Kidney glomerular epithelial cell (primary cell): ENCODE data around the gene PPFIBP2.
"Not testable (repeated sequence)": the region's sequence is repeated elsewhere in the genome, so short reads cannot be mapped to it uniquely, and the experiment has no call there.

Experiments used
- DNase-seq: peaks from one replicate; lab custom pipeline; 2025; lab: John Stamatoyannopoulos, UW

Gene PPFIBP2

DNA sequence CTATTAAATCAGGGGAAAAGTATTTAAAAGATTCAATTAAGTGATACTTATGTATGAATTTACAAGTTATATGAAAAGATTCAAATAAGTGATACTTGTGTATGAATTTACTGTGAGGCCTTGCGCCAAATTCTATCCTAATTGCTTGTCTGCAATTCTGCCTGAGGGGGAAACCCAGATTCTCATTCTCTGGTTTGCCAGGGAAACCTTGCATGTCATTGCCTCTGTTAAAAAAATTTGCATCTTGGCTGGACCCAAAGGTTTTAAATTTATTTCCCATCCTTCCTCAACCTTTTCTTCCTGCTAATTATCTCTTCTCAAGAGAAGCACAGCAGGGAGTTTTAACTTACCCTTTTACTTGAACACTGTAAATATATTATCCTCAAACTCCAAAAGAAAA, 14.7 kb upstream of the PPFIBP2 start:
- no peak for DNase-seq

DNA sequence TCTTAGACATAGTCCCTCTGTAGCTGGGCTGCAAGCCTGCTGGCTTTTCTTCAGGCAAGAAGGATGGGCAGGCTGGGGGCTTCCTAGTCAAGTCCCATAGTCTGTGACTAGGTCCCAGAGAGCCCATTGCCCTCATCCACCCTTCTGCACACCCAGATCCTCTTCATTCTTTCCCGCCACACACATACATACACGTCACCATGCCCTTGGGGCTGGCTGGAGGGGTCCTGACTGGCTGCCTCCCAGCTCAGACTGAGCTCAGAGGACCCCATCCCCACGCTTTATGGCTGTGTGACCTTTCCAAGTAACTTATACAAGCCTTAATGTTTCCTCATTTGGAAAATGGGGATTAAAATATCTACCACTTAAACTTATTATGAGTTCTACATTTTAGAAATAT, 13.5 kb upstream of the PPFIBP2 start:
- DNase-seq, result no peak

DNA sequence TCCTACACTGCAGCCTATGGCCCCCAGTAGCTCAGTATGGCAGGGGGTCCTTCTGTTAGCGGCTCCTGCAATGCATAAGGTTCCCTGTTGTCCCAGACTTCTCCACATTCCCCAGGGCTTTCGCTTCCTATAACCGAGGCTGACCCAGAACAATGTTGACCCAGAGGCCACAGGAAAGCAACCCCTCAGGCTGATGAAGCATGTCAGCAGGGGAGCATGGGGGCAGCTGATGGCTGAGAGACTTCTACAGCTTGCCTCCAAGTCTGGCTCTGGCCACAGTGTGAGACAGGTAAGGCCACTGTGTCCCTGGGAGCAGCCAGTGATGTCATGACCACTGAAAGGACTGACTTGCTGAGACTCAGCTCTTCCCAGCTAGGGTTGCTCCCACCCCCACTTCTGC, 12.5 kb upstream of the PPFIBP2 start:
- DNase-seq, result no peak

DNA sequence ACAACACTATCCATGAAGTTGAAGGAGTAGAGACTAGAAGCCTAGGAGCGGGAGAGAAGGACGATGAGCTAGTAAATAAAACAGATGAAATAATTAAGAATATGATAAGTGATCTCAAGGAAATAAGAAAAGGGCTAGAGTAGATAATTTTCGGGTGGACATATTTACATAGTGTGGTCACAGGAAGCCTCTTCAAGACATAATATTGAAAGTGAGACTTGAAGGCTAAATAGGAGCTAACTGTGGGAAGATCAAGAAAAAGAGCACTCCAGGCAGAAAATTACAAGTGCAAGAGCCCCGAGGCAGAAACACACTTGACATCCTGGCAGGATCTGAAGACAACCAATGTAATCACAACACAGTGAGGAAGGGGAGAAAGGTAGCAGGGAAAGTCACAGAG, 11.9 kb upstream of the PPFIBP2 start:
- DNase-seq, result no peak

DNA sequence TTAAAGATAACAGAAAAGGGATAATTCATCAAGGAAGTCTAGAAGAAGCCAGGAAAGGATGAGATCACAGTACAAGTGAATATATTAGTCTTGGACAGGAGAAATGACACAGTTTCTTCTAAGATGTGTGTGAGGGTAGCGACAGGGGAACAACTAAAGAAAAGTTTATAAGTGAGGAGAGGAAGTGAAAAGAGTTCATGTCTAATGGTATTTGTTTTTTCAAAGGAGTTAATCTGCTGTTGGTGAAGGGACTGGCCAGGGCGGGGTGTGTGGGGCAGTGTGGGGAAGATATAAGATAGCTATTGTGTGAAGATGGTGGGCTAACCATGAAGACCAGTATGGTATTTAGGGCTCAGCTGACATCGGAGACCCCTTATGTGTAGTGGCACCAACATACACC, 7.6 kb upstream of the PPFIBP2 start:
- no peak for DNase-seq

DNA sequence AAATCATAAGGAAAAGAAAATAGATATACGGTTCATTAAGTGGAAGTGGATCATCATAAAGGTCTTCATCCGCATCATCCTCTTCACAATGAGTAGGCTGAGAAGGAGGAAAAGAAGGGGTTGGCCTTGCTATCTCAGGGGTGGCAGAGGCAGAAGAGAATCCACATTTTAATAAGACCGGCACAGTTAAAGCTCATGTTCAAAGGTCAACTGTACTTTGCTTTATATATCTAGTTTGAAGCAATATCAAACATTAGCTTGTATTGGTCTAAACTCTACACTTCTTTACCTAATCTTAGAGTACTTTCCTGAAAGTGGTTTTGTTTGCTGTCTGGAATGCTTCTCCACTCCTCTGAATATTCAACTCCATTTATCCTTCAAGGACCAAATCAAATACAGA, 5.7 kb upstream of the PPFIBP2 start:
- no peak for DNase-seq

DNA sequence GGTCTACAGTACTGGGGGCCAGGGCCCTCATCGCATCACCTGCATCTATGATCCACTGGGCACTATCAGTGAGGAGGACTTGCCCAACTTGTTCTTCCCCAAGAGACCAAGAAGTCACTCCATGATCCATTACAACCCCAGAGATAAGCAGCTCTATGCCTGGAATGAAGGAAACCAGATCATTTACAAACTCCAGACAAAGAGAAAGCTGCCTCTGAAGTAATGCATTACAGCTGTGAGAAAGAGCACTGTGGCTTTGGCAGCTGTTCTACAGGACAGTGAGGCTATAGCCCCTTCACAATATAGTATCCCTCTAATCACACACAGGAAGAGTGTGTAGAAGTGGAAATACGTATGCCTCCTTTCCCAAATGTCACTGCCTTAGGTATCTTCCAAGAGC, 3.8 kb upstream of the PPFIBP2 start:
- DNase-seq, result no peak

DNA sequence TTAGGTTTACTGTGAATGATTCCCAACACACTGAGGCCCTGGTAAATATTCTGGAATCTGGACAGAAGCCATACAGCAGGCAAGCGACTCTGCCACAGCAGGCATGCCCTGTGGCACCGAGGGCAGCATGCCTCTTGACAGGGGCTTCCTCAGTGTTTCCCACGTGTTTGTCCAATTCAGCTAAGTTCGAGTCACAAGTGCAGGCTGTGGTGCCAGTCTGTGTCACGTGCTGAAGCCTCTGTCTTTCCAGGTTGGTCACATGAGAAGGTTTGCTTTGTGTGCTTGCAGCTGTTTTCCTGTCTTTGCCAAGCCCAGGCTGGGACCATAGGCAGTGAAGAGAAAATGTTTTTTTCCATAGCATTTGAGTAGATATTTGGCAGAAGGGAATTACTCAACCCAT, 2.4 kb upstream of the PPFIBP2 start:
- no peak for DNase-seq

DNA sequence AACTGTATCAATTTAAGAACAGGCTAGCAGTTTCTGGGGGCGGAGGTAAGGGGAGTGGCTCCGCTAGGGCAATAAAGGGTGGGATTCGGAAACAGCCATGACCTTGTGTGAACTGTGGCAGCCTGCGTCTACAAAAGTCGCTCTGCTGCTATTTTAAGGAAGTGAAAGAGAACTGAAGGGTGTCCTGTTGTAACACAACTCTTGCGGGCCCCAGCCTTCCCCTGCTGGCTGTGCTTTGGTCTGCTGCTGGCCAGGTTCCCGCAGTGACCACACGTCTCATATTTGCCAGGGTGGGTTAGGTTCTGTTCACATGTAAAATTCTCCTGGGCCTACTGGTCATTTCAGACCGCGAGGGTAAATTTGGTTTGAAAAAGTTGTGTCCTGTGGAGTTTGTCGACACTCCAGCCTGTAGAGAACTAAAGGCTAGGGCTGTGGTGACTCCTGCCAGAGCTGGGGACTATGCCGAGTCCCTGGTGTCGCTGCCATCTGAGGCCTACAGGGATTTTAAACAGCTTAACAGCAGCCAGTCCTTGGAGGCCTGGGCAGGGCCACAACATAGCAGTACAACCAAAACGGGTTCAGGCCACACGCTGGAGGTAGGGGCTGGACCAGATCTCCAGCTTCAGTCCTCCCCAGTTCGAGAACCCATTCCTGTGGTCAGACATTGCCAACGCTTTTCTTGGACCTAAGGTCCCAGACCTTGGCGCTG, 1.1 kb upstream of the PPFIBP2 start:
- peak; percentile 54 for DNase-seq

DNA sequence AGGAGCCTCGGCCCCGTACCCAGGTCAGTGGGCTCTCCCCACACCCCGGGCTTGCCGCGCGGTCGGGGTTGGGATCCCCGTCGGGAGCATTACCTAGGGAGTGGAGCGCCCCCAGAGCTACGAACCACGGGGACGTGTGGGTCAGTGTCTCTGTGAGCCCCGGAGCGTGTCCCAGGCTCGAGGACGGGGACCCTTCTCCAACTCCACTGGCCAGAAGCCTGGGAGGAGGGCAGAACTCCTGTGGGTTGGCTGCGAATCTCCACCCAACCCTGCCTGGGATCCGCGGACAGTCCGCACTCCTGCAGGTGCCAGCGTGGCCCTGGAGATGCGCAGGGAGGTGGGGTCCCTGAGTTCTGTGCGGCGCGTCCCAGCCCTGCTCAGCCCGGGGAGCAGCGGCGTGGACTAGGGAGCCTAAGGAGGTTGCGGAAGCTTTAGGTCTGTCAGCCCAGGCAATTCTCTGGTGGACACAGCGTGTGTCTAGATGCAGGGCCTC, 346 bp downstream of the PPFIBP2 start:
- DNase-seq, result no peak

DNA sequence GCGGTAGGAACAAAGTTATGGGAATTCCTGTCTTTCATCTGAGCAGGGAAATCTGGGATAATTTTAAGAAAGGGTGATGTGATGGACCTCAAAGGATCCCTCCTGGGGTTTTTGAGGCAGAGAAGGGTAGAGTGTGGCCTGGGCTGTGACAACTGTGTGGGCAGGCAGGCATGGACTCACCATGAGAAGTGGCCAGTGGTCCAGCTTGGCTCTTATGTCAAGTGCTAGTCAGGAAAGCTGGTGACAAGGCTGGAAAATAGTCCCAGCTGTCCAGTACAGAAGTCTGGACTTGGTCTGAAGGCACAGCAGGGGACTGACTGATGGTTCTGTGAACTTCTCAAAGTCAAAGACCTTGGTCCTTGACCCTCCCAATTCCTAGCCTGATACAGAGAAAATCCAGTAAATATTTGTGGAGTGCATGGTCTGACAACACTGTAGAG, 1.7 kb downstream of the PPFIBP2 start:
- DNase-seq, result no peak

DNA sequence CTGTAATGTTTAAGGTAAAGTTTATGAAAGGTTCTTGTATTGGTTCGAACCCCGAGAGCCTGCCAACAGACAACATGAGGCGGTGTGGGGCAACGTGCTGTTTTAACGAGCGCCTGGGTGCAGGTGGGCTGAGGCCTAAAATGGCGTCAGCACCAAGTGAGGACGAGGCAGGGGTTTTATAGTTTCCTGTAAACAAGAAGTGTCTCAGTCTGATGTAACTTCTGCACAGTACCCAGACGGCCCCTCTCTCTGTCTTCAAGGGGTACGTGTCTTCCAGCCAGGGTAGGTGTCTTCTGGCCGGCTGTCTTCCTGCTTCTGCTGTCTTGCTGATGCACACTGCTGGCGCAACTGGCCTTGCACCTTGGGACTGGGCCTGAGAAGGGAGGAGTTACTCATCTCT, 2.7 kb downstream of the PPFIBP2 start:
- no peak for DNase-seq

DNA sequence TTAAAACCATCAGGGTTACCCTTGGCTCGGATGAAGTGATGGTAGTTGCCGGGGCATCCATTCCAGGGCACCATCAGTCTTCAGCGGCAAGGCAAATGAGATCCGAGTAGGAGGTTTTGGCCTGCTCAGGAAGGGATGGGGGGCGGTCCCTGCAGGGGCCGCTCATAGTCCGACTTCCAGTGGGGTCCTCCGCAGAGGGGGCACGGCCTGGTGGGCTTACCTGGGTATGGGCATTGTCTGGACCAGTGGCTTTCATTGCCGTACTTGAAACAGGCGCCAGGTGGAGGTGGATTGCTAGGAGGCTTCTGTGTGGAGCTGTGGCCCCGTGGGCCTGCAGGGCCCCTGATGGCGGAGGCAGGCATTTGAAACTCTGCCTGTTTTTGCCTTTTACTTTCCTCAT, 3.9 kb downstream of the PPFIBP2 start:
- DNase-seq, result not testable (repeated sequence)

DNA sequence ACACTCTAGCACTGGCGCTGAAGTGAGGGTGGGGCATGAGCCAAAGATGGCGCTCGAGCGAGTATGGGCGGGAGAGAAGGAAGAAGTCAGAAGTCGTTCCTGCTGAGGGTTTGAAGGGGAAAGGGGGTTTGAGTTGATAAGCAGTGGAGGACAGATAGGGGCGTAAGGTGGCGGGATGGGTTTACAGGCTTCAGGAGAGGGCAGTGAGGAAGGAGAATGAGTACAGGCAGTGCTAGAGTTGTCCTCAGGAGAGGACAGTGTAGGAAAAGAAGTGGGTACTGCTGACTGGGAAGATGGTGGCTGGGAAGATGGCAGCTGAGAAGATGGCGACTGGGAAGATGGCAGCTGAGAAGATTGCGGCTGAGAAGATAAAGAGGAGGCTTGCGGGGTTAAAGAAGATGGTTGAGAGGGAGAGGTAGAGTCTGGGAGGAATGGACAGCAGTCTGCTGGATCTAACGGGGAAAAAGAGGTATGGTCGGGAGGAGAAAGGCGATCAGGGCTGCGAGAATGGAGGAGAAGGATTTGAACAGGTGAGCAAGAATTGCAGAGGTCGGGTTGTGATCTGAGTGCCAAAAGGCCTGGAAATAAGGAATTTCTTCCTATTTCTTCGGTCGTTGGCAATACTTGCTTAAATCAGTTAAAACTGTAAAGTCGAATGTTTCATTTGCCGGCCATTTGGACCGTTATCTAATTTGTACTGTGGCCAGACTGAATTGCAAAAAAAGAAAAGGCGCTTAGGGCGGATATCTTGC, 5.2 kb downstream of the PPFIBP2 start:
- no peak for DNase-seq

DNA sequence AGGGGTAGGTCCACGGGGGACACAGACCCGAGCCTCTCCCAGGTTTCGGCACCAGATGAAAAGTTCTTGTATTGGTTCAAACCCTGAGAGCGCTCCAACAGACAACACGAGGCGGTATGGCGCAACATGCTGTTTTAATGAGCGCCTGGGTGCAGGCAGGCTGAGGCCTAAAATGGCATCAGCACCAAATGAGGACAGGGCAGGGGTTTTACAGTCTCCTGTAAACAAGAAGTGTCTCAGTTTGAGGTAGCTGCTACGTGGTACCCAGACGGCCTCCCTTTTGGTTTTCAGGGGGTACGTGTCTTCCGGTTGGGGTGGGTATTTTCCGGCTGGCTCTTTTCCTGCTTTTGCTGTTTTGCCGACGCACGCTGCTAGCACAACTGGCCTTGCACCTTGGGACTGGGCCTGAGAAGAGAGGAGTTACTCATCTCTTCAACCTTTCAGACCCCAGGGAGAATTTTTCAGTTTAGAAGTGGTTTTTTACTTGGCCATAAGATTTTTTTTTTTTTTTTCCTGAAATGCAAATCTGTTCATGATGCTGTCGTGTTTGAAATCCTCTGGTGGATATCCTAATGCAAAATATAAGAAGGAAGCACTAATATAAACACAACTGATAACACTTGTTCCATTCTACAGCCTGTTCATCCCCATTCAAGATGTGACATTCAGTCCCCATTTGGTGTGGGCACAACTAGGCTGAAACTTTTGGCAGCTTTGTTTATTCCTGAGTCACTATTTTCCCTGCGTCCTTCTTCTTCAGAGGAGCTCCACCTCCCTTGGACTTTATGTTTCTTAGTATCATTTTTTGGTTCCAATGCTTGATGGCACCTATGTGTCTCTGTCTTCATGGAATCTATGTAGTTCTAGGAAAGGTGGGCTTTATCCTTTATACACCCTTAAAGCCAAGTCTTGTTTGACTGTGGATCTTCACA, 6.5 kb downstream of the PPFIBP2 start:
- no peak for DNase-seq

DNA sequence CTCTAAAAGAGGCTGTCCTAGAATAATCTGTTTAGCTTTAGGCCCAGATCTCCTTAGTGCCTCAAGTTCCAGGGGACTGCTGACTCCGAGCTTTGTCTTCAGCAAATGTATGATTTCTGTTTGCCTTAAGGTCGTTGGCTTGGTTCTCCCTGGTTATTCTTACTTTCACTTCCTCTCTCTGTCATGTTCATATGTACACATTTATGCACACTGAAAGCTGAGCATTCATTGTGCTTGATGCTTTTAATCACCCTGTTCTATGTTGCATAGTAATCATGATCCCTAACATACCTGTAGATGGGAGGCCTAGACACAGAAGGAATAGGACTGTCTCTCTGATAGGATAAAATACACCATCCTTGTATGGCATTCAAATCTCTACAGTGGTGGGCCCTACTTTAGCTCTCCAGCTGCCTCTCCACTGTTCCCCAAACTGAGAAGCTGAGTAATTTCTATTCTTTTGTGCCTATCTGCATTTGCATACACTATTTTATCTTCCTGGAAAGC, 7.2 kb downstream of the PPFIBP2 start:
- no peak for DNase-seq

DNA sequence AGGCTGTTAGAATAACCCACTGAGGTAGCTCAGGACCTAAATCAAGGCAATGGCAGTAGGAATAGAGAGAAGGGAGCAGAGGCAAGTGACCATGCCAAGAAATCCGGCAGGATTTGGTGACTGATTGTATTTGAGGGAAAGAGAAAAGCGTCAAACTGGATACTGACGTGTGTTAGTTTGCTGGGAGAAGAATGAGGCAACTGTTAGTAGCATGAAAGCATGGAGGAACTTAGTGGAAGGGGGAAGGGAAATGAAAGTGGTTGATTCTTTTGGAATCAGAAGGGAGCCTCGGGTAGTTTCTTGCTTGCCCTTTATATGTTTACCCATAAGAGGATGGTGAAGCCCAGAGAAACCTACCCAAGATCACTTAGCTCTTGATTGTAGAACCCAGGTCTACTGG, 8.3 kb downstream of the PPFIBP2 start:
- no peak for DNase-seq

DNA sequence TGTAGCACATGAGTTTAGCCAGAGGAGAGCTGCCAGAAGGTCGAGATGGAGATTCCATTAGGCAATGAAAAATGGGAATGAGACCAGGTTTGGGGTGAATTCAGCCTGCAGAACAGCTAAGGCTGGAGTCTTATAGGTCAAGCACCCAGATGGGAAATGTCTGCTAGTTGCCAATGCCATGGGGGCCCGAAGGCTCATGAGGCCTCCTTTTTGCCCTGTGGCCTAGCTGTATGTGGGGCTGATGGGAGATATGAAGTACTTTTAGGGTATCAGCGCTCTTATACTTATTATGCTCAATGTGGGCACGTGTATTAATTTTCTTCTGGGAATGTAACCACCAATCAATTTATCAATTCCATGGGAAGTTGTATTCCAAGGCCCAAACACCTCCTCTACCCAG, 8.7 kb downstream of the PPFIBP2 start:
- DNase-seq, result no peak

DNA sequence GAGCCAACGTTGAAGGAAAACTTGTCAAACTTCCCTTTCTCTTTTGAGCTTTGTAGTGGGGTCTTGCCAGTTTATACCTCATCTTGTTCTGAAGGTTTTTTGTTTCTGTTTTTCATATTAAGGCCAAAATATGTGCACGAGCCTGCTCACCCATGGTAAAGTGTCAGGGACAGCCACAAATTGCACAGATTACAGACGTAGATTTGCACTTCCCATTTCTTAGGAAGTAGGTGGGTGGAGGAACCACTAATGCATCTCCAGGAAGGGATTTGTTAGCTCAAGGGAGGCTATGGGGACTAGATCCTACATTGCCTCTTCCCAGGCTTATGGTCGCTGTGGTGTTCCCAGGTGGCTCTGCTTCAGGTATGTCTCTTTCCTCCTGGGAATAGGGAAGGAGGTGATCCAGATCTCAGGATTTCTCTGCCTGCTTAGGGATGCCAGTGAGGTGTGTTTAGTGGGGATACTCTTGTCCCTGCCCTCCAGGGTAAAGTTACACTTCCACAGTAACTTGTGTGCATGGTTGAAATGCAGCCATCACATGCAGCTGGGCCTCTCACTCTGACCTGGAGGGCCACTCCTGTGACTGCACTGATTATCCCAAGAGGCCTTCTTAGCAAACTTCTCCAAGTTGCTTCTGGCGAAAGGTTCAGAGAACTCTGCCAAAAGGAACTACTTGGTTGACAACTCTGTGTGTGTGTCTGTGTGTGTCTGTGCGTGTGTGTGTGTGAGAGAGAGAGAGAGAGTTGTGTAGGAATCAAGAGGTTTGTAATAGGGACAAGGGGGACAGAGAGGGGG, 9.8 kb downstream of the PPFIBP2 start:
- no peak for DNase-seq

DNA sequence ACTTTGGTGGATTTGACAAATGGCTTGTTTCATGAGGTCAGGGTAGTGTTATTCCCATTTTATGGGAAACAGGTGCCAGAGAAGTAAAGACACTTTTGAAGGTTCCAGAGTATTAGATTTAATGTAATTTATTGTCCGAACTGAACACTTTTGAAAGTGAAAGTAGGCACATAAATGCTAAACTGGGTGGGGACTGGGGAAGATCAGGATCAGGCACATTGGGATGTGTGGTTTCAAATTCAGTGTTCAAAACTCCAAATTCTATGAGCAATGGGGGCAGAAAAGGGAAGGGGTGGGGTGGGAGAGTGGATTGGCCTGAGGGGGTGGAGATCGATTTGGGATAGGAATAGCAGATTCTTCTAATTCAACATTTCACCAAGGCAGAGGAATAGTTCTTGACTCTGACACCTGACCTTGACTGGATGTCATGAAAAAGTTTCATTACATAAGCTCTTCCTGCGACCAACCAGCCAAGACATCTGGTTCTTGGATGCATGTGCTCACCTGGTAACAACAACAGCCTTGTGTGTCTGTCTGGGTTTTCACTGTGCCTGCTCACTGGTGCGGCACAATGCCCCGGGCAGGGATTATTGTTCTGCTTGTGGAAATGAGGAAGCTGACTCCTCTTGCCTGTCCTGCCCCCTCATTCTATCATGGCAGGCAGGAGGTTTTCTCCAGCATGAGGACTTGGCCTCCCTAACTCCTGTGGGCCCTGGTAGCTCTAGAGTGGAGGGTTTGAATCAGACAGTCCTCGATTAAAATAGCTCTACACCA, 10.8 kb downstream of the PPFIBP2 start:
- DNase-seq, result peak; percentile 42

DNA sequence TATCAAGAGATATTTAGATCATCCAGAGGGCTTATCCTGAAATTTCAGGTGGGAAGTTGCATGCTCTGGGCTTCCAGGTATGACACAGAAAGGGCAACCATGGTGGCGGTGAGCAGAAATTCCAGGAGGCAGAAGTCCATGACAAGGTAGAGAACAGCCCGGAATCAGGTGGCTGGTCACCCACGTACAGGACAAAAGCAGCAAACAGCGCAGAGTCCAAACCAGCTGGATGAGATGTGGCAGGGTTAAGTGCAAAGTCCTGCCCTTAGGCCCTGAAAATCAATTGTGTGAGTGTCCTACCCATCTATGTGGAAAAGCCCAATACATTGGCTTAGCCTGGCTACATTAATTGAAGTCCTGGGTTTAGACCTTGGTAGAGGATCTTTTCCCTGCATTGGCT, 11.6 kb downstream of the PPFIBP2 start:
- DNase-seq, result no peak
